ENCODE measurements around the gene SAMD5.
"Not testable (repeated sequence)": the region's sequence is repeated elsewhere in the genome, so short reads cannot be mapped to it uniquely, and the experiment has no call there.

Gene SAMD5

DNA sequence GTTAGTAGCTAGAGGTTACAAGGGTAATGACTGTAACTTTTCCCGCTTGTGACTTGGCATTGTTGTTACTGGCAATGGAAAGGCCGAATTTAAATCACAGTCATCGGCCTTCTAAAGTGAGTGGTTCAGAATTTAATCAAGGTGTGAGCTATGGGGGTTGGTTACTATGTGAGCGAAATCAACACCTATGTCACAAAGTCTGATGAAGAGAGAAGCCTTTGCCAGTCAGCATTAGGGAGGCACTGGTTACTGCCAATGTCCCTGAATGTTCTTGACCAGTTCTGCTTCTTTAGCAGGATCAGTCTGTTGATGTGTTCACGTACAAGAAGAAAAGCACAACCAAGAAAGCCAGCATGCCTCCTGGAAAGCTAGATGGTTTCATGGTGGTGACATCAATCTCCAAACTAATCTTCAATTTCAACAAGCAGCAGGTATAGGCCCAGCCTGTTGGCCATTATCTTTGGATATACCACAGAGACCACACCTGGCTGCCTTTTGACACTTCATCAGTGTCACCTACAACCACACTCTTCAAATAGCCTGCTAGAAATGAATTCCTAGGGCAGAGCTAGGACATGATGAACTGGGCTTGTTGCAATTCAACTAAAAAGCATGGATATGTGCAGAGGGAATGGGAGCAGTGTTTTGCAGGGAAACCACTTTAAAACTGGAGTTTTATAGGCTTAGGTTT lies 17.2 kb downstream of the SAMD5 start:
- 95 to 96% methylated on average over 5 of the region's 5 CpGs for WGBS, 2 experiments
- Histone ChIP-seq H3K4me3 (ENCODE audit: insufficient read depth, low read depth, low read length) (no peak overlapping the region), H3K9me3 (ENCODE audit: control insufficient read depth, low read length) (no peaks in the 10 kb centered on the region), H3K36me3 (ENCODE audit: control insufficient read depth, insufficient read depth, low read length) (no peaks in the 10 kb centered on the region), H3K27me3 (ENCODE audit: control insufficient read depth, insufficient read depth, low read length, poor library complexity, severe bottlenecking) (no peaks in the 10 kb centered on the region), H3K27ac (ENCODE audit: insufficient read depth, low read depth, low read length, poor library complexity, severe bottlenecking) (no peak overlapping the region), H3K4me1 (ENCODE audit: control insufficient read depth, insufficient read depth, low read length) (no peaks in the 10 kb centered on the region)

- 90 to 94% methylated on average over 4 of the region's 4 CpGs for WGBS, 2 experiments
- Histone ChIP-seq H3K4me3 (ENCODE audit: insufficient read depth, low read depth, low read length) (no peak overlapping the region), H3K4me1 (ENCODE audit: control insufficient read depth, insufficient read depth, low read length) (no peaks in the 10 kb centered on the region), H3K27me3 (ENCODE audit: control insufficient read depth, insufficient read depth, low read length, poor library complexity, severe bottlenecking) (no peaks in the 10 kb centered on the region), H3K9me3 (ENCODE audit: control insufficient read depth, low read length) (no peaks in the 10 kb centered on the region), H3K36me3 (ENCODE audit: control insufficient read depth, insufficient read depth, low read length) (no peaks in the 10 kb centered on the region), H3K27ac (ENCODE audit: insufficient read depth, low read depth, low read length, poor library complexity, severe bottlenecking) (no peak overlapping the region)
Measured at GRCh38 chr6:147527197-147527596, 18.7 kb downstream of the SAMD5 start.

GRCh38 chr6:147528511-147529145 lies 20.1 kb downstream of the SAMD5 start:
- H3K4me3 ChIP-seq (ENCODE audit: insufficient read depth, low read depth, low read length) = no peak overlapping the region
- H3K27ac ChIP-seq (ENCODE audit: insufficient read depth, low read depth, low read length, poor library complexity, severe bottlenecking) = no peak overlapping the region
- no peaks in the 10 kb centered on the region for H3K4me1 ChIP-seq (ENCODE audit: control insufficient read depth, insufficient read depth, low read length)
- H3K36me3 ChIP-seq (ENCODE audit: control insufficient read depth, insufficient read depth, low read length) = no peaks in the 10 kb centered on the region
- no peaks in the 10 kb centered on the region for H3K27me3 ChIP-seq (ENCODE audit: control insufficient read depth, insufficient read depth, low read length, poor library complexity, severe bottlenecking)
- no peaks in the 10 kb centered on the region for H3K9me3 ChIP-seq (ENCODE audit: control insufficient read depth, low read length)

DNA sequence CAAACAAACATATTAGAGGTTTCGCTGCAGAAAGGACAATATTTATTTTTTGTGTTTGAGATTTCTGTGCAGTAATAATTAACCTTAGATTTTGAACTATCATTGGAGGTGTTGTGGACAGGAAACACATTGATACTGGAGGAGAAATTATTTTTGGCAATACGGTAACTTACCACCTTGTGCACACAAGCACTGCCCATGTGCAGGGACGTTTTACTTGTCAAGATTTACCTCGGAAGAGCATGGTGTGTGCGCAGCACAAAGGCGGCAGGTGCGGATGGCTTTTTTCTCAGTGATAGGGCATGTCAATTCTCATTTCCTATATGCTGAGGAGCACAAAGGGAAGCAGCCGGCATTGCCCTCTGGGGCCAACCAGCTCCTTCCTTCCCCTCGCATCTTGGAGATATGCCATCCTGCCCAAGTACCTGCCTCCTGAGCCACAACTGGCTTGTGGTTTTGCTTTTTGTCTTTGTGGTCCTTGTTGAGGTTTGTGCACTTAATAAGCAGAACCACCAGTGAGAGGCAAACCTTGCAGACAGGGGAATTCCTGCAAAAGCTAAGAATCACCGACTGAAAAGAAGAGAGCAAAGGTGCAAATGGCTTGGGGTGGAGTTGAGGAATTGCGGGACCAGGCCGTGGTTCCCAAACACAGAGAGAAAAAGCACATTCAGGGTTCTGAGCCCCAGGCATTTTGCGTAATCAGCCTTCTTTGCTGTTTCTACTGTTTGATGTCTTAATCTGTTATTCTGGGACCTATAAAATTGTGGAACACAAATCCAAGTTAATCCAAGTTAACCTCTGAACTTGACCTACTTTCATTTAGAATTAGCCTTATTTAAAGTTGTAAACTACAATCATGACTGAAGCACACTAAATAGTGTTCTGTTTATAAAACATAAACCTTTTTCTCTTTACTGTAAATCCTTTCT lies 21.9 kb downstream of the SAMD5 start:
- Histone ChIP-seq H3K27ac (ENCODE audit: insufficient read depth, low read depth, low read length, poor library complexity, severe bottlenecking) (no peak overlapping the region), H3K4me3 (ENCODE audit: insufficient read depth, low read depth, low read length) (no peak overlapping the region), H3K9me3 (ENCODE audit: control insufficient read depth, low read length) (no peaks in the 10 kb centered on the region), H3K4me1 (ENCODE audit: control insufficient read depth, insufficient read depth, low read length) (no peaks in the 10 kb centered on the region), H3K27me3 (ENCODE audit: control insufficient read depth, insufficient read depth, low read length, poor library complexity, severe bottlenecking) (no peaks in the 10 kb centered on the region), H3K36me3 (ENCODE audit: control insufficient read depth, insufficient read depth, low read length) (no peaks in the 10 kb centered on the region)
- WGBS, 2 experiments = 79 to 80% methylated on average over 13 of the region's 13 CpGs

- Histone ChIP-seq H3K9me3 (ENCODE audit: control insufficient read depth, low read length) (no peaks in the 10 kb centered on the region), H3K27me3 (ENCODE audit: control insufficient read depth, insufficient read depth, low read length, poor library complexity, severe bottlenecking) (no peaks in the 10 kb centered on the region), H3K36me3 (ENCODE audit: control insufficient read depth, insufficient read depth, low read length) (no peaks in the 10 kb centered on the region), H3K27ac (ENCODE audit: insufficient read depth, low read depth, low read length, poor library complexity, severe bottlenecking) (no peak overlapping the region), H3K4me3 (ENCODE audit: insufficient read depth, low read depth, low read length) (no peak overlapping the region), H3K4me1 (ENCODE audit: control insufficient read depth, insufficient read depth, low read length) (no peaks in the 10 kb centered on the region)
- 92 to 96% methylated on average over 2 of the region's 2 CpGs for WGBS, 2 experiments
Measured at GRCh38 chr6:147531321-147531720, 22.8 kb downstream of the SAMD5 start.

- Histone ChIP-seq H3K27ac (ENCODE audit: insufficient read depth, low read depth, low read length, poor library complexity, severe bottlenecking) (no peak overlapping the region), H3K9me3 (ENCODE audit: control insufficient read depth, low read length) (no peaks in the 10 kb centered on the region), H3K4me3 (ENCODE audit: insufficient read depth, low read depth, low read length) (no peak overlapping the region), H3K36me3 (ENCODE audit: control insufficient read depth, insufficient read depth, low read length) (no peaks in the 10 kb centered on the region), H3K27me3 (ENCODE audit: control insufficient read depth, insufficient read depth, low read length, poor library complexity, severe bottlenecking) (no peaks in the 10 kb centered on the region), H3K4me1 (ENCODE audit: control insufficient read depth, insufficient read depth, low read length) (no peaks in the 10 kb centered on the region)
- 89 to 92% methylated on average over 12 to 13 of the region's 13 CpGs for WGBS, 2 experiments
Measured at GRCh38 chr6:147534116-147534860, 25.8 kb downstream of the SAMD5 start.

DNA sequence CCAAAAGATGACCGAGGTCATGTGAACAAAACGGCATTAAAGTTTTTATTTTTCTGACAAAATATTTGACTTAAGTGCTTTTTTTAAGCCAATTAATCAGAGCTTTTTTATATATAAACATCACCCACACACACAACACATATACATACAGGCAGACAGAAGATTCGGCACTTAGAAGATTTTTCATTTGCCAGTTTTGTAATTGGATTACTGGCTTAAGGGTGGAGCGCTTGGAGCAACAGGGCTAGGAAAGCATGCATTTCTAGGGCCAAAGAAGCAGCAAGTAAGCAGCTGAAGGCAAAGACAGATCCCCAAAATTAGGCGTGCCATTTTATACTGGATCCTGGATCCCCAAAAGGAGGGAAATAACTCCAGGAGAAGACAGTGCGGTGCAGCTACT lies 30.3 kb downstream of the SAMD5 start:
- no peak overlapping the region for H3K4me3 ChIP-seq (ENCODE audit: insufficient read depth, low read depth, low read length)
- H3K27ac ChIP-seq (ENCODE audit: insufficient read depth, low read depth, low read length, poor library complexity, severe bottlenecking) = no peak overlapping the region
- no peaks in the 10 kb centered on the region for H3K9me3 ChIP-seq (ENCODE audit: control insufficient read depth, low read length)
- WGBS, 2 experiments = 93 to 95% methylated on average over 5 to 6 of the region's 6 CpGs
- no peaks in the 10 kb centered on the region for H3K27me3 ChIP-seq (ENCODE audit: control insufficient read depth, insufficient read depth, low read length, poor library complexity, severe bottlenecking)
- H3K36me3 ChIP-seq (ENCODE audit: control insufficient read depth, insufficient read depth, low read length) = no peaks in the 10 kb centered on the region
- H3K4me1 ChIP-seq (ENCODE audit: control insufficient read depth, insufficient read depth, low read length) = no peaks in the 10 kb centered on the region

DNA sequence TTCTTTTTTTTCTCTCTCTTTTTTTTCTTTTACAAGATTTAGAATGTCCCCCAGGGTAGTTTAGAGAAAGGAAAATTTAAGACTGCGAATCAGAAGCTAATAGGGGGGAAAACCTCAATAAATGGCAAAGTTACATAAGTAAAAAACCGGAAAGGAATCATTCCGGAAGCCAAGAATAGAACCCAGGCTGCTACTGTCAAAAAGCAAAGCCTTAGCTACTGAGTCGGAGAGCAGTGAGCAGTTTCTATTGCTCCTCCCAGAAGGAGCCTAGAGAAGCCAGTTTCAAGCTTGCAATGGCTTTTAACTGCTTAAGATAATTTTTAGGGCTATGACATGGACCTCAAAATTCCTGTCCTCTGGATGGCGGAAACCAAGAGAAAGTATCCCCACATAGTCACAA lies 31.6 kb downstream of the SAMD5 start:
- no peak overlapping the region for H3K4me3 ChIP-seq (ENCODE audit: insufficient read depth, low read depth, low read length)
- whole genome bisulfite sequencing, 2 experiments = 95 to 97% methylated on average over 5 of the region's 5 CpGs
- H3K27me3 ChIP-seq (ENCODE audit: control insufficient read depth, insufficient read depth, low read length, poor library complexity, severe bottlenecking) = no peaks in the 10 kb centered on the region
- no peaks in the 10 kb centered on the region for H3K4me1 ChIP-seq (ENCODE audit: control insufficient read depth, insufficient read depth, low read length)
- H3K27ac ChIP-seq (ENCODE audit: insufficient read depth, low read depth, low read length, poor library complexity, severe bottlenecking) = no peak overlapping the region
- no peaks in the 10 kb centered on the region for H3K36me3 ChIP-seq (ENCODE audit: control insufficient read depth, insufficient read depth, low read length)
- H3K9me3 ChIP-seq (ENCODE audit: control insufficient read depth, low read length) = no peaks in the 10 kb centered on the region

- H3K9me3 ChIP-seq (ENCODE audit: control insufficient read depth, low read length); H3K27ac ChIP-seq (ENCODE audit: insufficient read depth, low read depth, low read length, poor library complexity, severe bottlenecking); H3K4me3 ChIP-seq (ENCODE audit: insufficient read depth, low read depth, low read length); H3K36me3 ChIP-seq (ENCODE audit: control insufficient read depth, insufficient read depth, low read length); H3K4me1 ChIP-seq (ENCODE audit: control insufficient read depth, insufficient read depth, low read length); H3K27me3 ChIP-seq (ENCODE audit: control insufficient read depth, insufficient read depth, low read length, poor library complexity, severe bottlenecking): not testable (repeated sequence)
- 93 to 97% methylated on average over 4 of the region's 4 CpGs for WGBS, 2 experiments
Measured at GRCh38 chr6:147542436-147542835, 33.9 kb downstream of the SAMD5 start.

DNA sequence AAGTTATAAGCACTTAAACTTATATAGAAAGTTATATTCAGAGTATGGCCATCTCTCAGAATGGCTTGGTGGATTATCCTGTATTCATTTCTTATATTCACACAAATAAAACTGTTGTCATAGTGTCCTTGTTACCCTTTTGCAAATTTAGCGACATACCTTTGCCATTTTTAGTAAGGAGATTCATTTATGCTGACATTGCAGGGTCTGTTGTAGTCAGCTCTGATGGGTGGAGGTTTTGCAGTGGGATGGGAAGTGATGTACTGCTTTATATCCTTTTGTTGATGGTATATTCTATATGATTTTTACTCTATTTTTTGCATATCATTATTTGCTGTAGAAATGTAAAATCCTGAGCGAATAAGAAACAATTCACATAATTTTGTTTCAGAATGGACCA lies 35.9 kb downstream of the SAMD5 start:
- Histone ChIP-seq H3K27ac (ENCODE audit: insufficient read depth, low read depth, low read length, poor library complexity, severe bottlenecking) (no peak overlapping the region), H3K36me3 (ENCODE audit: control insufficient read depth, insufficient read depth, low read length) (no peaks in the 10 kb centered on the region), H3K27me3 (ENCODE audit: control insufficient read depth, insufficient read depth, low read length, poor library complexity, severe bottlenecking) (no peaks in the 10 kb centered on the region), H3K4me1 (ENCODE audit: control insufficient read depth, insufficient read depth, low read length) (peaks cover 2% of the 10 kb centered on the region), H3K4me3 (ENCODE audit: insufficient read depth, low read depth, low read length) (no peak overlapping the region), H3K9me3 (ENCODE audit: control insufficient read depth, low read length) (no peaks in the 10 kb centered on the region)
- WGBS, 2 experiments = 87 to 95% methylated on average over 2 of the region's 2 CpGs
